Tibial nerve (tissue), 4 donors: Measurements from ENCODE around the gene TNFSF13B.

Experiments
- CTCF ChIP-seq, 5 experiments: fragments of 200-600 bp in 3 of 5; fragments of 450-650 bp in 2 of 5; sonication (generic) in 3 of 5; IDR thresholded peaks; one replicate each; pipeline ENCODE4 v1.5.1; 2016 to 2019; ENCODE audit warnings: antibody characterized with exemption in 5 of 5, mild to moderate bottlenecking in 3 of 5, moderate library complexity in 2 of 5
- EP300 ChIP-seq, 2 donors: sonication (generic); formaldehyde crosslinking; IDR thresholded peaks; one replicate each; pipeline ENCODE4 v1.6.1; 2017; ENCODE audit warnings: antibody characterized with exemption in 2 of 2, mild to moderate bottlenecking in 1 of 2
- POLR2A ChIP-seq, 2 donors: fragments of 450-650 bp; IDR thresholded peaks; one replicate each; pipeline ENCODE4 v1.6.1; 2017; ENCODE audit warnings: antibody characterized with exemption in 2 of 2, mild to moderate bottlenecking in 2 of 2, moderate library complexity in 2 of 2

- no peak for TF ChIP-seq CTCF (IDR thresholded peaks at IDR 0.05)
- no peak for TF ChIP-seq POLR2A (IDR thresholded peaks at IDR 0.05)
- no peak for TF ChIP-seq EP300 (IDR thresholded peaks at IDR 0.05)
Observed at GRCh38 chr13:108315273-108315672, 45.8 kb downstream of the TNFSF13B start.
